Measurements from ENCODE around the gene ANKRD65.

Gene ANKRD65

DNA sequence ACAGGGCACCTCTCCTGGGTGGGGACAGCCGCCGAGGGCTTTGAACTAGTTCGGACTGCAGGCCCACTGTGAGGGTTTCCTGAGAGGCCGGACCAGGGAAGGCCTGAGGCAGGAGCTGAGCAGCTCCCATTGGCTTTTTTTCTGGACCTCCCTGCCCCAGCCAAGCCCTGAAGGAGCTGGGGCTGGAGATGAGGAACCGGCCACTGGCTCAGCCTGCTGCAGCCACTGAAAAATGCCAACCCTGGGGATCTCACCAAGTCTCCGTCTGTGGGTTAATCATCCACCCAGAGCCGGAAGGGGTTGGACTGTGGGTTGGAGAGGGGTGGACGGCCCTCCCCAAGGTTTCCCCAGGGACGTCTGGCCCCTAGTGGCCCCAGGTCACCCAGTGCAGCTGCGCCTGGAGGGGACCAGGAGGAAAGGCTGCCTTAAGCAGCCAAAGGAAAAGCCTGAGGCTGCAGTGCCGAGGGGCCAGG, 16.9 kb upstream of the ANKRD65 start:
- H3K4me3 ChIP-seq (ENCODE audit: low read length) = no peak overlapping the region
- DNase-seq (ENCODE audit: low read depth) = no peak
- TF ChIP-seq CTCF (IDR thresholded peaks at IDR 0.05; ENCODE audit: insufficient read depth, low read depth, low read length, missing control alignments) = no peak

- DNase-seq (ENCODE audit: low read depth) = no peak
- no peak overlapping the region for H3K4me3 ChIP-seq (ENCODE audit: low read length)
- TF ChIP-seq CTCF (IDR thresholded peaks at IDR 0.05; ENCODE audit: insufficient read depth, low read depth, low read length, missing control alignments) = no peak
Measured at GRCh38 chr1:1437033-1437903, 16.2 kb upstream of the ANKRD65 start.

- no peak for TF ChIP-seq CTCF (IDR thresholded peaks at IDR 0.05; ENCODE audit: insufficient read depth, low read depth, low read length, missing control alignments)
- H3K4me3 ChIP-seq (ENCODE audit: low read length) = peak overlapping the region; percentile 56
- DNase-seq (ENCODE audit: low read depth) = no peak
Measured at GRCh38 chr1:1436630-1437032, 15.6 kb upstream of the ANKRD65 start.

DNA sequence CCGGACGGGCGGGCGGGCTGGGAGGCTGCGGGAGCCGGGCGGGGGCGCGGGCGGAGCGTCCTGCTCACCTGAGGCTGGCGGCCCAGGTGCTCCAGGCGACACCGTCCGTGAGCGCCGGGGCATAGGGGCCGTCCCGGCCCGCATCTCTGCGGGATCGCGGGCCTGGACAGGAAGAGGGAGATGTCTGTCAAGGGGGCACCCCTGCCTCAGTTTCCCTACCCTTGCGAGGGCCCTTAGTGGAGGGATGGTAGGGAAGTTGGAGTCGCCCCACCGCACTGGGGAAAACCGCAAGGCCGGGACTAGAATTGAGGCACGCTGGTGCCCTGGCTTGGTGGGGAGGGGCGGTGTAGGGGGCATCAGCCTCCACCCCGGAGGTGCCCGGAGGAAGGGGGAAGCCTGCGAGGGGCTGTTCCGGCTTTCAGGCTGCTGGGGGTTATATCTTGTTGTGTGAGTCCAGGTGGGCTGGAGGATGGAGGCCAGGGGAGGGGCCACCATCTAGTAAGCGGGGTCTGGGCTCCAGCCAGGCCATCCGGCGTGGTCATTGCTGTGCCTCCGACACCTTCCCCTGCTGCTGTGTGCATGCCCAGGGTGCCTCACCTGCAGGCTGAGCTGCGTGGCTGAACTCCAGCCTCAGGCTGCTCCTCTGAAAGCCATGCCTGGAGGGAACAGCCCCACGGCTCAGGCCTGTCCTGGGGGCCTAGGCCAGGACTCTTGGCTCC, 15.0 kb upstream of the ANKRD65 start:
- DNase-seq (ENCODE audit: low read depth) = no peak
- TF ChIP-seq CTCF (IDR thresholded peaks at IDR 0.05; ENCODE audit: insufficient read depth, low read depth, low read length, missing control alignments) = no peak

DNA sequence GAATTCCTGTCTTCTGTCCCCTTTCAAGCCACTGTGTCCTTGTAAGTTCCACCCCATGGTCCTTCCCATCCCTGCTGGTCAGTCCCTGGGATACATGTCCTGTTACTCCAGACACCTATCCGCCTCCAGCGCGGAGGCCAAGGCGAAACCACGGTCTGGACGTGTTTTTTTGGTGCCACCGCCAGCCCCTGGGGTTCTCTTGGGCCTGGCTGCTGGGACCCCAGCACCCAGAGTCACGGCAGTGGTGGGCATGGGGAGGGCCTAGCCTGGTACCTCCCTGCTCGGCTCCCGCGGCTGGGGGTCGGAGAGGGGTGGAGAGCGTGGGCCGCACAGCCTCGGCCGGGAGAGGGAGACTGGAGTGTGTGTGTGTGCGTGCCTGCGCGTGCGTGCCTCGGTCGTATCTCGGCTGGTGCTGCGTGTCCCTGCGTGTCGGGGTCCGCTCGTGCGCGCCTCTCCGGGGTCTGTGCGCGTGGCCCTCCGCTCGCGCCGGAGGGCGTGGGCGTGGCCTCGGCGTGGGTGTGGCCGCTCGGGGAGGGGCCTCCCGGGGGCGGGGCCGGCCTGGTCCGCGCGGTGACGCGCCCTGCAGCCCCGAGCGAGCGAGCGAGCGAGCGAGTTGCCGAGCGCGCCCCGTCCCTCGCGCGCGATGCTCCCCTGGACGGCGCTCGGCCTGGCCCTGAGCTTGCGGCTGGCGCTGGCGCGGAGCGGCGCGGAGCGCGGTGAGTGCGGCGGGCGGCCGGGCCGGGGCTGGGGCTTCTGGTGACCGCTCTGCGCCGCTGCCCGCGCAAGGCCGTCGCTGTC, 14.2 kb upstream of the ANKRD65 start, which contains the start of gene VWA1:
Gene VWA1 (plus strand): TSS at position 585 of the 798 bp plus-strand sequence. CDS start 59 bp downstream, at position 644.
- TF ChIP-seq CTCF (IDR thresholded peaks at IDR 0.05; ENCODE audit: insufficient read depth, low read depth, low read length, missing control alignments) = no peak
- DNase-seq (ENCODE audit: low read depth) = peak; percentile 79
- H3K4me3 ChIP-seq (ENCODE audit: low read length) = peak within 1 kb of the TSS; percentile 56

More for the DNA sequence above, 15.0 kb upstream of the ANKRD65 start:
- H3K4me3 ChIP-seq (ENCODE audit: low read length) = peak overlapping the region; percentile 56

DNA sequence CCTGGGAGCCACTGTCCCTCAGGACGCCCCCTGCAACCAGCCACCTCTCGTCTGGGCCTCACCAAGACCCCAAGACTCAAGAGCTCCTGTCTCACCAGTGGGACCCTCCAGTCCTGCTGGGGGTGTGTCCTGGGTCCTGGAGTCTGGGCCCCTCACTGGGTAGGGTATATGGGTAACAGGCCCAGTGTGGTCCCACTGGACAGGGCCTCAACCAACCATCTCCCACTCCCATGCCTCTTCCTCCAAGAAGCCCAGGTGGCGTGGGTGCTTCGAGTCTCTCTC, 13.7 kb upstream of the ANKRD65 start:
- H3K4me3 ChIP-seq (ENCODE audit: low read length) = no peak overlapping the region
- DNase-seq (ENCODE audit: low read depth) = no peak
- TF ChIP-seq CTCF (IDR thresholded peaks at IDR 0.05; ENCODE audit: insufficient read depth, low read depth, low read length, missing control alignments) = no peak
